ES-I3 (cell line): ENCODE results near the gene FAR1.
"Not testable (repeated sequence)": the region's sequence is repeated elsewhere in the genome, so short reads cannot be mapped to it uniquely, and the experiment has no call there.

Experiments used
- H3K36me3 ChIP-seq: 2 replicates; pipeline ENCODE4 v1.6.1; 2013; ENCODE audit warnings: mild to moderate bottlenecking, low read length, control low read depth, moderate library complexity; ENCODE audit not compliant: insufficient read depth
- H3K4me1 ChIP-seq: 2 replicates; pipeline ENCODE4 v1.6.1; 2013; ENCODE audit warnings: mild to moderate bottlenecking, control low read depth, low read length; ENCODE audit not compliant: insufficient read depth
- H3K9ac ChIP-seq: 2 replicates; pipeline ENCODE4 v1.6.1; 2013; ENCODE audit warnings: low read depth, mild to moderate bottlenecking, low read length, moderate library complexity
- H3K9me3 ChIP-seq: 2 replicates; pipeline ENCODE4 v1.6.1; 2013; ENCODE audit warnings: mild to moderate bottlenecking, low read length, moderate library complexity; ENCODE audit not compliant: control insufficient read depth, insufficient read depth

Gene FAR1

GRCh38 chr11:13668102-13668956, at the start of gene FAR1:
FAR1 (plus strand) TSS chr11:13668668; CDS start chr11:13694766, 26,098 bp downstream.
- Histone ChIP-seq H3K4me1 (peaks cover 8% of the 10 kb centered on the region), H3K36me3 (no peaks in the 10 kb centered on the region; the same call in 1 of the 2 replicates)

GRCh38 chr11:13620063-13620462, 48.4 kb upstream of the FAR1 start:
- no peaks in the 10 kb centered on the region for H3K4me1 ChIP-seq
- no peaks in the 10 kb centered on the region for H3K36me3 ChIP-seq
- no peaks in the 10 kb centered on the region for H3K9me3 ChIP-seq
- no peak overlapping the region for H3K9ac ChIP-seq

More at GRCh38 chr11:13668102-13668956, at the start of gene FAR1:
- H3K9me3 ChIP-seq = no peaks in the 10 kb centered on the region
- peak within 1 kb of the TSS; percentile 97 for H3K9ac ChIP-seq

GRCh38 chr11:13626818-13627217, 41.6 kb upstream of the FAR1 start:
- not testable (repeated sequence) for H3K36me3 ChIP-seq, H3K9me3 ChIP-seq, H3K9ac ChIP-seq, H3K4me1 ChIP-seq

- H3K9ac ChIP-seq, H3K4me1 ChIP-seq, H3K9me3 ChIP-seq, H3K36me3 ChIP-seq: not testable (repeated sequence)
Observed at GRCh38 chr11:13628634-13629033, 39.8 kb upstream of the FAR1 start.

GRCh38 chr11:13629779-13630178, 38.7 kb upstream of the FAR1 start:
- Histone ChIP-seq H3K36me3 (no peaks in the 10 kb centered on the region), H3K4me1 (no peaks in the 10 kb centered on the region), H3K9me3 (no peaks in the 10 kb centered on the region; the same call in 1 of the 2 replicates), H3K9ac (no peak overlapping the region)

GRCh38 chr11:13635290-13635689, 33.2 kb upstream of the FAR1 start:
- Histone ChIP-seq H3K36me3 (no peaks in the 10 kb centered on the region), H3K9ac (no peak overlapping the region), H3K9me3 (peaks cover 3% of the 10 kb centered on the region; the same call in 1 of the 2 replicates), H3K4me1 (no peaks in the 10 kb centered on the region)

- Histone ChIP-seq H3K9ac (no peak overlapping the region), H3K9me3 (peaks cover 3% of the 10 kb centered on the region; the same call in 1 of the 2 replicates), H3K4me1 (no peaks in the 10 kb centered on the region), H3K36me3 (no peaks in the 10 kb centered on the region)
Observed at GRCh38 chr11:13635804-13636203, 32.7 kb upstream of the FAR1 start.

- Histone ChIP-seq H3K9ac (no peak overlapping the region), H3K9me3 (peaks cover 3% of the 10 kb centered on the region; the same call in 1 of the 2 replicates), H3K36me3 (no peaks in the 10 kb centered on the region), H3K4me1 (no peaks in the 10 kb centered on the region)
Observed at GRCh38 chr11:13637125-13638069, 31.1 kb upstream of the FAR1 start.

- Histone ChIP-seq H3K9me3 (peaks cover 3% of the 10 kb centered on the region; the same call in 1 of the 2 replicates), H3K9ac (no peak overlapping the region), H3K4me1 (no peaks in the 10 kb centered on the region)
Observed at GRCh38 chr11:13638422-13638821, 30.0 kb upstream of the FAR1 start.

GRCh38 chr11:13644997-13645687, 23.3 kb upstream of the FAR1 start:
- Histone ChIP-seq H3K9me3 (no peaks in the 10 kb centered on the region), H3K4me1 (no peaks in the 10 kb centered on the region), H3K9ac (no peak overlapping the region), H3K36me3 (no peaks in the 10 kb centered on the region)

More at GRCh38 chr11:13638422-13638821, 30.0 kb upstream of the FAR1 start:
- H3K36me3 ChIP-seq = no peaks in the 10 kb centered on the region

- Histone ChIP-seq H3K9ac (no peak overlapping the region), H3K36me3 (no peaks in the 10 kb centered on the region), H3K9me3 (no peaks in the 10 kb centered on the region; the same call in 1 of the 2 replicates), H3K4me1 (peaks cover 4% of the 10 kb centered on the region; the same call in 1 of the 2 replicates)
Observed at GRCh38 chr11:13647391-13647790, 21.1 kb upstream of the FAR1 start.

GRCh38 chr11:13649619-13650018, 18.8 kb upstream of the FAR1 start:
- no peaks in the 10 kb centered on the region; the same call in 1 of the 2 replicates for H3K9me3 ChIP-seq
- H3K4me1 ChIP-seq = peaks cover 4% of the 10 kb centered on the region; the same call in 1 of the 2 replicates
- H3K9ac ChIP-seq = no peak overlapping the region
- H3K36me3 ChIP-seq = no peaks in the 10 kb centered on the region

- H3K4me1 ChIP-seq, H3K9ac ChIP-seq, H3K9me3 ChIP-seq, H3K36me3 ChIP-seq: not testable (repeated sequence)
Observed at GRCh38 chr11:13651515-13651914, 17.0 kb upstream of the FAR1 start.
